ENCODE measurements around the gene INSIG1. TPM values are rescaled to one million over a fixed set of nuclear protein-coding genes. Genes with fewer than 3 reads are reported as not detected.

Gene INSIG1
- total and polyA plus RNA-seq, 2 donors from 2014 or later: 24.6 to 25.7 TPM

DNA sequence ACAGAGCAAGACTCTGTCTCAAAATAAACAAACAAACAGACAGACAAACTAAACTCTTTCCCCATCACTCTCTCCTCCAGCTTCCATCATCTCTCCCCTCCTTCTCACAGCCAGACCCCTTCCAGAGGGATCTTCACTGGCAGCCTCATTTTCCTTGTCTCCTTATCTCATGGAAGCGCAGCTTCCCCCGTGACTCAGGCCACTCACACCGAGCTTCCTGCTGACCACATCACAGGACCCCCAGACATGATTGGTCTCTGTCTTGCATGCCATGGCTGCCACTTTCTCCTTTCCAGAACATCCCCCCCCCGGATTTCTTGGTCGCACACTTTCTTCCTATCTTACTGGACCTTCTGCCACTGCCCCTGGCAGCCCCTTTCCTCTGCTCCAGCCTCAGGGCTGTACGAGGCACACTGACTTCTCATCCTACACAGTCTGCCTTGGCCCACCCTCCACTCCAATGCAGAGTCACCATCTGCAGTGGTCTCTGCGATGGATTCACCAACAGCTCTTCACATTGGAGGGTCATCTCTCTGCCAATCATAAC lies 4.9 kb upstream of the INSIG1 start:
- H3K4me1 ChIP-seq (ENCODE audit: control insufficient read depth in 2 of 3, insufficient read depth in 2 of 3, low read depth in 1 of 3, low read length in 3 of 3): peaks cover 0 to 3% (median 0%) of the 10 kb centered on the region in 3 donors
- no peaks in the 10 kb centered on the region for H3K36me3 ChIP-seq (ENCODE audit: control insufficient read depth in 2 of 3, insufficient read depth in 3 of 3, low read length in 3 of 3)
- TF ChIP-seq, protein P1, sequence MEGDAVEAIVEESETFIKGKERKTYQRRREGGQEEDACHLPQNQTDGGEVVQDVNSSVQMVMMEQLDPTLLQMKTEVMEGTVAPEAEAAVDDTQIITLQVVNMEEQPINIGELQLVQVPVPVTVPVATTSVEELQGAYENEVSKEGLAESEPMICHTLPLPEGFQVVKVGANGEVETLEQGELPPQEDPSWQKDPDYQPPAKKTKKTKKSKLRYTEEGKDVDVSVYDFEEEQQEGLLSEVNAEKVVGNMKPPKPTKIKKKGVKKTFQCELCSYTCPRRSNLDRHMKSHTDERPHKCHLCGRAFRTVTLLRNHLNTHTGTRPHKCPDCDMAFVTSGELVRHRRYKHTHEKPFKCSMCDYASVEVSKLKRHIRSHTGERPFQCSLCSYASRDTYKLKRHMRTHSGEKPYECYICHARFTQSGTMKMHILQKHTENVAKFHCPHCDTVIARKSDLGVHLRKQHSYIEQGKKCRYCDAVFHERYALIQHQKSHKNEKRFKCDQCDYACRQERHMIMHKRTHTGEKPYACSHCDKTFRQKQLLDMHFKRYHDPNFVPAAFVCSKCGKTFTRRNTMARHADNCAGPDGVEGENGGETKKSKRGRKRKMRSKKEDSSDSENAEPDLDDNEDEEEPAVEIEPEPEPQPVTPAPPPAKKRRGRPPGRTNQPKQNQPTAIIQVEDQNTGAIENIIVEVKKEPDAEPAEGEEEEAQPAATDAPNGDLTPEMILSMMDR (IDR thresholded peaks at IDR 0.05; ENCODE audit: borderline replicate concordance, extremely low read depth, insufficient read depth): no peak
- H3K9me3 ChIP-seq (ENCODE audit: control insufficient read depth in 2 of 3, insufficient read depth in 1 of 3, low read length in 3 of 3): no peaks in the 10 kb centered on the region
- no peak overlapping the region for H3K9ac ChIP-seq (ENCODE audit: low read length in 3 of 3)
- intact Hi-C loops (cut with DNase I): no loop called here
- DNase-seq (no peak), FAIRE-seq (no peak)
- H3K27me3 ChIP-seq (ENCODE audit: control insufficient read depth, insufficient read depth, low read length): no peaks in the 10 kb centered on the region
- no peak overlapping the region for H3K4me3 ChIP-seq (ENCODE audit: low read length in 3 of 3)
- no peak overlapping the region for H3K27ac ChIP-seq (ENCODE audit: low read depth in 2 of 2, low read length in 2 of 2)

DNA sequence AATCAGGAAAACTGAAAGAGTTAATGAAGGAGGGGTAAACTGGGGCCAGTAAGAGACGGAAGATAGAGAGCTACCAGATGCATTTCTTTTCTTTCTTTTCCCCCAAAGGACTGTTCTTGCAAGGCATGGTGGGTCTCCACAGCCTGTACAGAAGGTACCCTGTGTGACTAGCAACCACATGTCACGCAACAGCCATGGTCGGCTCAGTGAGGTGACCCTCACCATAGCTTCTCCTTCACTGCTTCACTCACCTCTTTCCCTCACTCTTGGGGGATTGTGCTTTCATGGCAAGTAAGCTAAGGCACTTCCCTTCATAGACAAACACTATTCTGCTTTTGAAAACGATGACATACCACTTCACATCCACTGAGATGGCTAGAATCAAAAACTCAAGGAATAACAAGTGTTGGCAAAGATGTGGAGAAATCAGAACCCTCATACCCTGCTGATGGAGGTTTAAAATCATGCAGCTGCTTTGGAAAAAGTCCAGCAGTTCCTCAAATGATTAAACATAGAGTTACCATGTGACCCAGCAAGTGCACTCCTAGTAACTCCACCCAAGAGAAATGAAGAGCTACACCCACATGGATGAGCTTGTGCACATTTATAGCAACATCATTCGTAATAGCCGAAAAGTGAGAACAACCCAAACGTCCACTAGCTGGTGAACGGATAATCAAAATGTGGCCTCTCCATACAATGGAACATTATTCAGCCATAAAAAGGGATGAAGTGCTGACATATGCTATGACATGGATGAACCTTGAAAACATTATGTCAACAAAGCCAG lies 3.8 kb upstream of the INSIG1 start:
- no peak for FAIRE-seq

DNA sequence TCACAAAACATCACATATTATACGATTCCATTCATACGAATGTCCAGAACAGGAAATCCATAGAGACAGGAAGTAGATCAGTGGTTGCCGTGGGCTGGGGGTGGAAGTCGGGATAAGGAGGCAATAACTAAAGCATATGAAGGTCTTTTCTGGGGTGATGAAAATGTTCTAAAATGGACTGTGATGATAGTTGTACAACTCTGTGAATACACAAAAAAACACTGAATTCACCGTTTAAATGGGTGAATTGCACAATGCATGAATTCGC lies 3.2 kb upstream of the INSIG1 start:
- Histone ChIP-seq H3K27me3 (ENCODE audit: control insufficient read depth, insufficient read depth, low read length) (no peaks in the 10 kb centered on the region), H3K4me3 (ENCODE audit: low read length in 3 of 3) (no peak overlapping the region), H3K36me3 (ENCODE audit: control insufficient read depth in 2 of 3, insufficient read depth in 3 of 3, low read length in 3 of 3) (no peaks in the 10 kb centered on the region), H3K4me1 (ENCODE audit: control insufficient read depth in 2 of 3, insufficient read depth in 2 of 3, low read depth in 1 of 3, low read length in 3 of 3) (peaks cover 0 to 9% (median 3%) of the 10 kb centered on the region in 3 donors), H3K27ac (ENCODE audit: low read depth in 2 of 2, low read length in 2 of 2) (no peak overlapping the region), H3K9ac (ENCODE audit: low read length in 3 of 3) (no peak overlapping the region), H3K9me3 (ENCODE audit: control insufficient read depth in 2 of 3, insufficient read depth in 1 of 3, low read length in 3 of 3) (no peaks in the 10 kb centered on the region)
- TF ChIP-seq, protein P1 (IDR thresholded peaks at IDR 0.05; ENCODE audit: borderline replicate concordance, extremely low read depth, insufficient read depth): no peak
- FAIRE-seq (no peak), DNase-seq (no peak)
- intact Hi-C loops (cut with DNase I): no loop called here

More for the DNA sequence above, 3.8 kb upstream of the INSIG1 start:
- TF ChIP-seq, protein P1 (IDR thresholded peaks at IDR 0.05; ENCODE audit: borderline replicate concordance, extremely low read depth, insufficient read depth): no peak
- Histone ChIP-seq H3K27me3 (ENCODE audit: control insufficient read depth, insufficient read depth, low read length) (no peaks in the 10 kb centered on the region), H3K36me3 (ENCODE audit: control insufficient read depth in 2 of 3, insufficient read depth in 3 of 3, low read length in 3 of 3) (no peaks in the 10 kb centered on the region), H3K27ac (ENCODE audit: low read depth in 2 of 2, low read length in 2 of 2) (no peak overlapping the region), H3K4me3 (ENCODE audit: low read length in 3 of 3) (no peak overlapping the region), H3K9me3 (ENCODE audit: control insufficient read depth in 2 of 3, insufficient read depth in 1 of 3, low read length in 3 of 3) (no peaks in the 10 kb centered on the region), H3K4me1 (ENCODE audit: control insufficient read depth in 2 of 3, insufficient read depth in 2 of 3, low read depth in 1 of 3, low read length in 3 of 3) (peaks cover 0 to 5% (median 0%) of the 10 kb centered on the region in 3 donors), H3K9ac (ENCODE audit: low read length in 3 of 3) (no peak overlapping the region)
- DNase-seq: no peak
- intact Hi-C loops (cut with DNase I): no loop called here
